A673 (cell line): ENCODE data around the gene SPTBN4. TPM values are rescaled to one million over a fixed set of nuclear protein-coding genes. Genes with fewer than 3 reads are reported as not detected.
"Not testable (repeated sequence)": the region's sequence is repeated elsewhere in the genome, so short reads cannot be mapped to it uniquely, and the experiment has no call there.

Experiments
- BruUV-seq: library from RNA; stranded (reverse); fragments of 400-500 nt; replicated peaks from 2 replicates; lab custom pipeline; 2021; lab: Mats Ljungman, UMichigan
- CTCF ChIA-PET: fragments of 300-600 bp; sonication (Branson Sonifier 250); formaldehyde crosslinking; loops from one replicate; lab custom pipeline; 2022; ENCODE audit warnings: antibody characterized with exemption; lab: Charles Lee
- POLR2A ChIA-PET: fragments of 300-600 bp; sonication (Branson Sonifier 250); formaldehyde crosslinking; loops from one replicate; lab custom pipeline; 2022; ENCODE audit warnings: antibody characterized with exemption; ENCODE audit not compliant: low non-redundant PET; lab: Charles Lee
- DNase-seq: peaks from one replicate; pipeline ENCODE4 v3.0.0-alpha.2; 2015; ENCODE audit warnings: low spot score
- H3K27ac ChIP-seq: fragments of 200-600 bp; sonication (generic); 2 replicates; pipeline ENCODE4 v1.5.1; 2016; ENCODE audit warnings: mixed run types, low read depth, mild to moderate bottlenecking, mixed read lengths, antibody characterized with exemption, low read length; ENCODE audit not compliant: poor library complexity, severe bottlenecking
- H3K27me3 ChIP-seq: fragments of 200-600 bp; sonication (generic); replicated peaks from 2 replicates; pipeline ENCODE4 v1.6.1; 2017; ENCODE audit warnings: mixed run types, low read depth, mild to moderate bottlenecking, mixed read lengths, antibody characterized with exemption, low read length; ENCODE audit not compliant: insufficient read depth, poor library complexity
- H3K36me3 ChIP-seq: fragments of 200-600 bp; sonication (generic); 2 replicates; pipeline ENCODE4 v1.6.1; 2016; ENCODE audit warnings: mixed run types, mild to moderate bottlenecking, mixed read lengths, antibody characterized with exemption, low read length; ENCODE audit not compliant: insufficient read depth, poor library complexity, severe bottlenecking
- H3K4me1 ChIP-seq: fragments of 200-600 bp; sonication (generic); 2 replicates; pipeline ENCODE4 v1.6.1; 2017; ENCODE audit warnings: mixed run types, mild to moderate bottlenecking, mixed read lengths, antibody characterized with exemption, low read length; ENCODE audit not compliant: insufficient read depth, poor library complexity, severe bottlenecking
- H3K4me3 ChIP-seq: fragments of 200-600 bp; sonication (generic); 2 replicates; pipeline ENCODE4 v1.5.1; 2016; ENCODE audit warnings: low read depth, mixed run types, mild to moderate bottlenecking, mixed read lengths, low read length; ENCODE audit not compliant: poor library complexity, severe bottlenecking
- H3K9me3 ChIP-seq: fragments of 200-600 bp; sonication (generic); 2 replicates; pipeline ENCODE4 v1.6.1; 2016; ENCODE audit warnings: mixed run types, low read depth, mild to moderate bottlenecking, mixed read lengths, antibody characterized with exemption, low read length; ENCODE audit not compliant: poor library complexity, severe bottlenecking
- EZH2 ChIP-seq: fragments of 200-600 bp; sonication (generic); IDR thresholded peaks from 2 replicates; pipeline ENCODE4 v1.6.1; 2017; ENCODE audit warnings: borderline replicate concordance, low read depth, mild to moderate bottlenecking, mixed read lengths, antibody characterized with exemption, low read length; ENCODE audit not compliant: poor library complexity, severe bottlenecking
- intact Hi-C: fragments of 100-400 bp; cut with micrococcal nuclease; formaldehyde crosslinking; loops from one replicate; pipeline ENCODE4 v1.10.0; 2022; ENCODE audit not compliant: unreplicated experiment
- total RNA-seq: library from RNA; stranded (reverse); gene quantifications from 2 replicates; pipeline ENCODE4 v1.2.3, GENCODE V29; 2021
- TF ChIP-seq, protein P1 (sequence below): fragments of 300-800, 200-600 bp; sonication (generic); conservative IDR thresholded peaks from 2 replicates; pipeline ENCODE4 v1.5.1; 2017; ENCODE audit warnings: low read depth, mild to moderate bottlenecking, antibody characterized with exemption, low read length, moderate library complexity, mixed read lengths

The SPTBN4 gene
- total RNA-seq, 1 experiment from 2014 or later, result 0.43 TPM

DNA sequence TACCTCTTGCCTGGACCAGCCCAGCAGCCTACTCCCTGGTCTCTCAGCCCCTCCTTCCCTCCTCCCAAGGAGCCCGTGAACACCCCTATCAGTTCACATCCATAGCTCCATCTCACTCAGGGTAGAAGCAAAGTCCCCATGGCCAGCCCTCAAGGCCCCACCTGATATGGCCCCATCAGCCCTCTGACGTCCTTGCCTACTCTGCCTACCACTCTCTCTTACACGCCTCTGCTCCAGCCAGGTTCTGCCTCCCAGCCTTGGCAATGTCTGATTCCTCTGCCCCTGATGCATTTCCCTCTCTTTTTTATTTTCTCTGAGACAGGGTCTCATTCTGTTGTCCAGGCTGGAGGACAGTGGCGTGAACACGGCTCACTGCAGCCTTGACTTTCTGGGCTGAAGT lies 14.8 kb upstream of the SPTBN4 start:
- CTCF ChIA-PET, result no interaction called here
- DNase-seq, result no peak
- Histone ChIP-seq H3K36me3 (no peaks in the 10 kb centered on the region), H3K4me1 (no peaks in the 10 kb centered on the region), H3K27ac (no peak overlapping the region), H3K4me3 (no peak overlapping the region), H3K9me3 (no peaks in the 10 kb centered on the region), H3K27me3 (no peaks in the 10 kb centered on the region)
- intact Hi-C loops, result no loop called here
- BruUV-seq, result no TSS peak
- POLR2A ChIA-PET, result no interaction called here
- TF ChIP-seq, protein P1, sequence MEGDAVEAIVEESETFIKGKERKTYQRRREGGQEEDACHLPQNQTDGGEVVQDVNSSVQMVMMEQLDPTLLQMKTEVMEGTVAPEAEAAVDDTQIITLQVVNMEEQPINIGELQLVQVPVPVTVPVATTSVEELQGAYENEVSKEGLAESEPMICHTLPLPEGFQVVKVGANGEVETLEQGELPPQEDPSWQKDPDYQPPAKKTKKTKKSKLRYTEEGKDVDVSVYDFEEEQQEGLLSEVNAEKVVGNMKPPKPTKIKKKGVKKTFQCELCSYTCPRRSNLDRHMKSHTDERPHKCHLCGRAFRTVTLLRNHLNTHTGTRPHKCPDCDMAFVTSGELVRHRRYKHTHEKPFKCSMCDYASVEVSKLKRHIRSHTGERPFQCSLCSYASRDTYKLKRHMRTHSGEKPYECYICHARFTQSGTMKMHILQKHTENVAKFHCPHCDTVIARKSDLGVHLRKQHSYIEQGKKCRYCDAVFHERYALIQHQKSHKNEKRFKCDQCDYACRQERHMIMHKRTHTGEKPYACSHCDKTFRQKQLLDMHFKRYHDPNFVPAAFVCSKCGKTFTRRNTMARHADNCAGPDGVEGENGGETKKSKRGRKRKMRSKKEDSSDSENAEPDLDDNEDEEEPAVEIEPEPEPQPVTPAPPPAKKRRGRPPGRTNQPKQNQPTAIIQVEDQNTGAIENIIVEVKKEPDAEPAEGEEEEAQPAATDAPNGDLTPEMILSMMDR, result no peak
- no peak for TF ChIP-seq EZH2

DNA sequence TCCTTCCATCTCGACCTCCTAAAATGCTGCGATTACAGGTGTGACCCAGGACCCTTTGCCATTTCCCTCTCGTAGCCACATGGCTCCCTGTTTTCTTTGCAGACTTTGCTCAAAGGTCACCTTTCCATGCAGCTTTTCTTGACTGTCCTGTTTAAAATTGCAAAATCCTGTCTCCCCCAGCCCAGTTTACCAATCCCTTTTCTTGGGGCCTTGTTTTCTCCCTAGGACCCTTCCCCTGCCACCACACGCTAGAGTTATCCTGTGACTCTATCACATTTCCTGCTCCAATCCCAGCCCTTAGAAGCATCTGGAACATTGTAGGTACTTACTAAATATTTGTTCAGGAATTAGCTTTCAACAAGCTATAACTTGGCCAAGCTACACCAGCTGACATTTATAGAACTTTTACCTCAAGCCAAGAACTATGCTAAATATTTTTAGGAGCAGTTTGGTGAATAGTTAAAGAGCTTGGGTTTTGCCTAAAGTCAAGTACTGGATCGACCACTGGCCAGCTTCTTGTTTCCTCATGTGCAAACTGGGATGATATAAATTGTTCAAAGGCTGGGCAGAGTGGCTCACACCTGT lies 13.6 kb upstream of the SPTBN4 start:
- Histone ChIP-seq H3K36me3 (no peaks in the 10 kb centered on the region), H3K27ac (no peak overlapping the region), H3K9me3 (no peaks in the 10 kb centered on the region), H3K27me3 (no peaks in the 10 kb centered on the region), H3K4me1 (no peaks in the 10 kb centered on the region), H3K4me3 (no peak overlapping the region)
- TF ChIP-seq EZH2, result no peak
- TF ChIP-seq, protein P1, result no peak
- CTCF ChIA-PET, result interaction anchor here (1.0 kb wide), 1 partner anchor 11 kb away, joined by 3 read pairs; no protein-coding TSS in a partner anchor
- no TSS peak for BruUV-seq
- POLR2A ChIA-PET, result no interaction called here
- no peak for DNase-seq
- intact Hi-C loops, result no loop called here

DNA sequence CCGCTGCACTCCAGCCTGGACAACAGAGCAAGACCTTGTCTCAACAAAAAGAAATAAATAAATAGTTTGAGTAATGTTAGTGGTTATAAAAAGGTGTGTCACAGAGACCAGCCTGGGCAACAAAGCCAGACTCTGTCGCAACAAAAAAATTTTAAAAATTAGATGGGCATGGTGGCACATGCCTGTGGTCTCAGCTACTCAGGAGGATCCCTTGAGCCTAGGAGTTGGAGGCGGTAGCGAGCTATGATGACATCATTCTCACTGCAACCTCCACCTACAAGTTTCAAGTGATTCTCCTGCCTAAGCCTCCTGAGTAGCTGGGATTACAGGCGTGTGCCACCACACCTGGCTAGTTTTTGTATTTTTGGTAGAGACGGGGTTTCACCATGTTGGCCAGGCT lies 12.9 kb upstream of the SPTBN4 start:
- intact Hi-C loops, result not testable (repeated sequence)
- CTCF ChIA-PET, result interaction anchor here (1.0 kb wide), 1 partner anchor 11 kb away, joined by 3 read pairs; no protein-coding TSS in a partner anchor

DNA sequence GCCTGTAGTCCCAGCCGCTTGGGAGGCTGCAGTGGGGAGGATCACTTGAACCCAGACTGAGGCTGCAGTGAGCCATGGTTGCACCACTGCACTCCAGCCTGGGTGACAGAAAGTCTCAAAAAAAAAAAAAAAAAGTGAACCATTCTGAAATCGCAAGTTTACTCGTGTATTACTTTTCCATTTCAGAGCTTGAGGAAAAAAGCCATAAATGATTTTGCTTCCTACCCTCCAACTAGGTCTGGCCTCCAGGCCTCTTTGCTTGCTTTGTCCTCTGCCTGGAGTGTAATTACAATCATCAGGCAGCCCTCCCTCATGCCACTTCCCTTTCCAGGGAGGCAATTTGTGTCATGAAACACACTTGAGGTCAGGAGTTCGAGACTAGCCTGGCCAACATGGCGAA lies 9.8 kb upstream of the SPTBN4 start:
- Histone ChIP-seq H3K36me3 (no peaks in the 10 kb centered on the region), H3K27ac (no peak overlapping the region), H3K27me3 (no peaks in the 10 kb centered on the region), H3K4me3 (no peak overlapping the region), H3K9me3 (no peaks in the 10 kb centered on the region), H3K4me1 (no peaks in the 10 kb centered on the region)
- TF ChIP-seq, protein P1, result no peak
- no peak for TF ChIP-seq EZH2
- CTCF ChIA-PET, result interaction anchor here (0.9 kb wide), 1 partner anchor 317 kb away, joined by 4 read pairs; no protein-coding TSS in a partner anchor
- no TSS peak for BruUV-seq
- POLR2A ChIA-PET, result interaction anchor here (0.9 kb wide), 1 partner anchor 8 kb away, joined by 11 read pairs; the partner anchor contains the start of gene BLVRB
- no peak for DNase-seq
- intact Hi-C loops, result no loop called here

More for the DNA sequence above, 12.9 kb upstream of the SPTBN4 start:
- H3K4me3 ChIP-seq, H3K36me3 ChIP-seq, H3K9me3 ChIP-seq, H3K4me1 ChIP-seq, H3K27me3 ChIP-seq, H3K27ac ChIP-seq, BruUV-seq, DNase-seq: not testable (repeated sequence)
- POLR2A ChIA-PET, result interaction anchor here (0.7 kb wide), 1 partner anchor 9 kb away, joined by 4 read pairs; no protein-coding TSS in a partner anchor
